Activated naive CD4-positive, alpha-beta T cell treated with anti-CD3 and anti-CD28 coated beads, Interleukin-2, amount 50 U/mL, for 24 hours (primary cell): ENCODE data around the gene TP73.

ENCODE experiments used
- H3K27ac Mint-ChIP-seq: one replicate; pipeline ENCODE4 v1.8.0; 2021; ENCODE audit warnings: mild to moderate bottlenecking, mixed read lengths
- H3K27me3 Mint-ChIP-seq: one replicate; pipeline ENCODE4 v1.8.0; 2021; ENCODE audit warnings: mixed read lengths
- H3K36me3 Mint-ChIP-seq: one replicate; pipeline ENCODE4 v1.8.0; 2021; ENCODE audit warnings: mixed read lengths
- H3K4me1 Mint-ChIP-seq: one replicate; pipeline ENCODE4 v1.8.0; 2021; ENCODE audit warnings: mixed read lengths
- H3K4me3 Mint-ChIP-seq: one replicate; pipeline ENCODE4 v1.8.0; 2021; ENCODE audit warnings: mild to moderate bottlenecking, mixed read lengths
- H3K9me3 Mint-ChIP-seq: one replicate; pipeline ENCODE4 v1.8.0; 2021; ENCODE audit warnings: mixed read lengths

TP73 gene

DNA sequence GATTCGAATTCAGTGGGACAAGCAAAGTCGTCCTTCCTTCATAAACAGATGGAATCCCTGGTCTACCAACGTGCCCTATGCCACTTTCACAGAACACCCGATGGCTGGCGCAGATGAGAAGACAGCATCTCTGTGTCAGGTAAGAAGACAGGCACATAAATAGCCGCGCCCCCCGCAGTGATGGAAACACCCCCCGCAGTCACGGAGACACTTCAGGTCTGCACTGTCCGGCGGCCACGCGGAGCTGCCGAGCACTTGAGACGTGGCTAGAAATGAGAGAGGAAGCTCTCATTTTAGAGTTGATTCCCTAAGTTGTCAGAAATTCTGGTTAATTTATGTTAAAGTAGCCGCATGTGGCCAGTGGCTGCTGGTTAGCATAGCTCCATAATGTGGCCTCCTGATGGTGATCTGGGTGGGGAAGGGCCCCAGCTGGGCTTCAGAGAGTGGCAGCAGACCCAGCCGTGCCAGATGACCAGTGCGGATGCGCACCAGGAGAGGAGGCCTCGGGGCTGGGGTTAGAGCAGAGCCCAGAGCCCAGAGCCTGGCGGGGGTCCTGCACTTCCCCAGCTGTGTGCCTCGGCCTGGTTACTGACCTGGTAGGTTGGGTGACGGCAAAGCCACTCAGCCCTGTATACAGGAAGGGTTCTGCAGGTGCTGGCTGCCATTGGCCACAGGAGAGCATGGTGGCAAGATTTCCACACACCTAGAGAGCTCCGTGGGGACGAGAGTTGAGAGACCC lies 24.6 kb upstream of the TP73 start:
- peaks cover 1% of the 10 kb centered on the region for H3K36me3 Mint-ChIP-seq

GRCh38 chr1:3628445-3628844 lies 23.9 kb upstream of the TP73 start:
- no peak overlapping the region for H3K27ac Mint-ChIP-seq
- H3K9me3 Mint-ChIP-seq: no peaks in the 10 kb centered on the region
- peaks cover 1% of the 10 kb centered on the region for H3K36me3 Mint-ChIP-seq
- no peaks in the 10 kb centered on the region for H3K27me3 Mint-ChIP-seq
- no peak overlapping the region for H3K4me3 Mint-ChIP-seq
- H3K4me1 Mint-ChIP-seq: peaks cover 22% of the 10 kb centered on the region

More for the DNA sequence above, 24.6 kb upstream of the TP73 start:
- Mint-ChIP-seq H3K27me3 (no peaks in the 10 kb centered on the region), H3K4me1 (peaks cover 29% of the 10 kb centered on the region), H3K9me3 (no peaks in the 10 kb centered on the region), H3K4me3 (no peak overlapping the region), H3K27ac (no peak overlapping the region)

- no peak overlapping the region for H3K27ac Mint-ChIP-seq
- H3K4me3 Mint-ChIP-seq: no peak overlapping the region
- peaks cover under 1% of the 10 kb centered on the region for H3K36me3 Mint-ChIP-seq
- H3K27me3 Mint-ChIP-seq: no peaks in the 10 kb centered on the region
- H3K9me3 Mint-ChIP-seq: no peaks in the 10 kb centered on the region
- H3K4me1 Mint-ChIP-seq: peaks cover 10% of the 10 kb centered on the region
Measured at GRCh38 chr1:3629561-3630160, 22.7 kb upstream of the TP73 start.

GRCh38 chr1:3630161-3630611 lies 22.1 kb upstream of the TP73 start:
- Mint-ChIP-seq H3K9me3 (no peaks in the 10 kb centered on the region), H3K36me3 (peaks cover under 1% of the 10 kb centered on the region), H3K4me3 (no peak overlapping the region), H3K27ac (no peak overlapping the region), H3K27me3 (no peaks in the 10 kb centered on the region), H3K4me1 (peaks cover 9% of the 10 kb centered on the region)

DNA sequence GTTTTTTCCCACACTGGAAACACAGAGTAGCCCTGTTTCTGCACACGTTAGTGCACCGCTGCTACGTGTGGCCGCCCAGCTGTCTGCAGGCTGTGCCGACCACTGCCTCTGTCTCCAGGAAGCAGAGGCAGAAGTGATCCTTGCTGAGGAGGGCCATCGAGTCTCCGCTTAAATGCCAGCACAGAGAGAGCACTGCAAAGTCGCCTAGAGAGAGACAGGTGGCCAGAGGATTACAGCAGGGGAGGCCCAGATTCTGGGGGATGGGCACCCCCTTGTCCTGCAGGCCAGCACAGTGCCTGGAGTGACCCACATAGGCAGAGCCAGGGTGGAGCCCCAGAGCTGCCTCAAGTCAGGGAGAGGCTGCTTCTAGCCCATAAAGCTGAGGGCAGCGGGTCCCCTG lies 21.4 kb upstream of the TP73 start:
- peaks cover 2% of the 10 kb centered on the region for H3K36me3 Mint-ChIP-seq

GRCh38 chr1:3631320-3632260 lies 20.7 kb upstream of the TP73 start:
- H3K27me3 Mint-ChIP-seq: no peaks in the 10 kb centered on the region
- H3K36me3 Mint-ChIP-seq: peaks cover 2% of the 10 kb centered on the region
- H3K27ac Mint-ChIP-seq: no peak overlapping the region
- H3K4me1 Mint-ChIP-seq: no peaks in the 10 kb centered on the region
- no peak overlapping the region for H3K4me3 Mint-ChIP-seq
- H3K9me3 Mint-ChIP-seq: no peaks in the 10 kb centered on the region

More for the DNA sequence above, 21.4 kb upstream of the TP73 start:
- Mint-ChIP-seq H3K9me3 (no peaks in the 10 kb centered on the region), H3K4me1 (peaks cover 5% of the 10 kb centered on the region), H3K27ac (no peak overlapping the region), H3K27me3 (no peaks in the 10 kb centered on the region), H3K4me3 (no peak overlapping the region)

DNA sequence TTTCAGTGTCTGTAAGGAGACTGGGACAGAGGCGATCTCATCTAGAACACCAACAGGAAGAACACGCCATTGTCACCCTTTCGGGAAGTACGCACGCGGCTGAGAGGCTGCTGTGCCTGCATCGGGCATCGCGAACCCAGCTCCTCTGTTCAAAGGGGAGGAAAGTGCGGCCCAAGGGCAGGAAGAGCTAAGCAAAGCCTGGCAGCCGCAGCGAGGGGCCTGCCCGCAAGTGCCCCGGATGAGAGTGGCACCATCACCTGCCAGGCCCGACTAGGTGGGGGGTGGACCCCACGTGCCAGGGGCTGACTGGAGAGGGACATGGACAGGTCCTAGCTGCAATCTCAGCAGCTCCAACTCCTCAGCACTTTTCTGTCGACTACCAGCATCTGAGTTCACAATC lies 20.0 kb upstream of the TP73 start:
- H3K36me3 Mint-ChIP-seq: peaks cover 5% of the 10 kb centered on the region
- H3K27ac Mint-ChIP-seq: no peak overlapping the region
- H3K4me3 Mint-ChIP-seq: no peak overlapping the region
- H3K4me1 Mint-ChIP-seq: no peaks in the 10 kb centered on the region
- no peaks in the 10 kb centered on the region for H3K27me3 Mint-ChIP-seq
- H3K9me3 Mint-ChIP-seq: no peaks in the 10 kb centered on the region

- no peak overlapping the region for H3K27ac Mint-ChIP-seq
- no peaks in the 10 kb centered on the region for H3K4me1 Mint-ChIP-seq
- peaks cover 5% of the 10 kb centered on the region for H3K36me3 Mint-ChIP-seq
- H3K4me3 Mint-ChIP-seq: no peak overlapping the region
- H3K27me3 Mint-ChIP-seq: no peaks in the 10 kb centered on the region
- no peaks in the 10 kb centered on the region for H3K9me3 Mint-ChIP-seq
Measured at GRCh38 chr1:3632716-3633343, 19.5 kb upstream of the TP73 start.

GRCh38 chr1:3633344-3634058 lies 18.8 kb upstream of the TP73 start:
- Mint-ChIP-seq H3K9me3 (no peaks in the 10 kb centered on the region), H3K36me3 (peaks cover 7% of the 10 kb centered on the region), H3K27ac (no peak overlapping the region), H3K27me3 (no peaks in the 10 kb centered on the region), H3K4me3 (no peak overlapping the region), H3K4me1 (no peaks in the 10 kb centered on the region)

- H3K4me1 Mint-ChIP-seq: no peaks in the 10 kb centered on the region
- H3K36me3 Mint-ChIP-seq: peaks cover 7% of the 10 kb centered on the region
- no peaks in the 10 kb centered on the region for H3K27me3 Mint-ChIP-seq
- H3K9me3 Mint-ChIP-seq: no peaks in the 10 kb centered on the region
- H3K27ac Mint-ChIP-seq: no peak overlapping the region
- no peak overlapping the region for H3K4me3 Mint-ChIP-seq
Measured at GRCh38 chr1:3634059-3634800, 18.1 kb upstream of the TP73 start.

DNA sequence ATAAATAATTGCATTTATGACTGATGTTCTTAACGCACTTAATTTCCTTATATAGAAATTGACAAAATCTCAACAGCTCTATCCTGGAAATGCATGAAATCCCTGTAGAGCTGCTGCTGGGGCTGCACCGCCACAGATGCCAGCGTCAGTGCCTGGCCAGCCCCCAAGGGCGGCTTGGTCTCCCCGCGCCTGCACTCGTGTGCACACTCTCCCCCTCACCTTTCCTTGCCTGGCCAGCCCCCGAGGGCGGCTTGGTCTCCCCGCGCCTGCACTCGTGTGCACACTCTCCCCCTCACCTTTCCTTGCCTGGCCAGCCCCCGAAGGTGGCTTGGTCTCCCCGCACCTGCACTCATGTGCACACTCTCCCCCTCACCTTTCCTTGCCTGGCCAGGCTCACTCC lies 16.2 kb upstream of the TP73 start:
- Mint-ChIP-seq H3K36me3 (peaks cover 7% of the 10 kb centered on the region), H3K4me1 (no peaks in the 10 kb centered on the region), H3K9me3 (no peaks in the 10 kb centered on the region), H3K4me3 (no peak overlapping the region), H3K27ac (no peak overlapping the region), H3K27me3 (no peaks in the 10 kb centered on the region)

DNA sequence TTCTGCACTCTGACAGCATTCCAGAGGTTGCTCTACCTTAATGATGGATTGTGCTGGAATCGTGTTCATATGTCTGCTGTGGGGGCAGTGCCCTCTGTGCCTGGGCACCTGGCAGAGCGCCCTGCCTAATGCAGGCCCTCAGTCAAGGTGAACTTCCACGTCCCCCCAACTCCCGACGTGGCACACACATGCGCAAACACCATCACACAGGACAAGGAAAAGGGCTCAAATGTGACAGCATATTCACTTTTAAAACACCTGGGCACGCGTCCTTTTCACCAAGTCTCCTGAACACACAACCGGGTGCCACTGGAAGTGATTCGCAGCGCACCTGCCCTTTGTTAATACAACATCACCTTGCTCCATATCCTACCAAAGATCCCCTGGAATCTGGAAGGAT lies 15.8 kb upstream of the TP73 start:
- Mint-ChIP-seq H3K4me3 (no peak overlapping the region), H3K9me3 (no peaks in the 10 kb centered on the region), H3K27ac (peak overlapping the region; percentile 81), H3K27me3 (no peaks in the 10 kb centered on the region), H3K4me1 (no peaks in the 10 kb centered on the region), H3K36me3 (peaks cover 7% of the 10 kb centered on the region)

DNA sequence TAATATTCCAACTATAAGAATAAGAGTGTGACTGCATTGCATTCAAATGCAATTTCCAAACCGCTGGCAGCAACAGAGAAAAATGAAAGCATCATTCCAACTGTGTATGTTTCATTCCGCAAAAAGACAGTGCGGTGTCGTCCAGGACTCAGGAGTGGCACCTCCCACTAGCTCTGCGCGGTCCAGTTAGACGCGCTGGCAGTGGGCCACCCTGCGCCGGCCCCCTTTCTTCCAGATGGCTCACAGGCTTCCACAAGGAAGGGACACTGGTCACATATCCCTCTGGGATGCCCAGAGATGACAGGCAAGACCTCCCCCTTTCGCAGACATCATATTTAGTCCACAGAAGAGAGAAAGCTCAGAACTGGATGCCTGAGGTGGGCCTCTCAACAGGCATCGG lies 14.3 kb upstream of the TP73 start:
- H3K4me3 Mint-ChIP-seq: no peak overlapping the region
- H3K4me1 Mint-ChIP-seq: no peaks in the 10 kb centered on the region
- peaks cover 10% of the 10 kb centered on the region for H3K36me3 Mint-ChIP-seq
- no peak overlapping the region for H3K27ac Mint-ChIP-seq
- H3K27me3 Mint-ChIP-seq: no peaks in the 10 kb centered on the region
- no peaks in the 10 kb centered on the region for H3K9me3 Mint-ChIP-seq

DNA sequence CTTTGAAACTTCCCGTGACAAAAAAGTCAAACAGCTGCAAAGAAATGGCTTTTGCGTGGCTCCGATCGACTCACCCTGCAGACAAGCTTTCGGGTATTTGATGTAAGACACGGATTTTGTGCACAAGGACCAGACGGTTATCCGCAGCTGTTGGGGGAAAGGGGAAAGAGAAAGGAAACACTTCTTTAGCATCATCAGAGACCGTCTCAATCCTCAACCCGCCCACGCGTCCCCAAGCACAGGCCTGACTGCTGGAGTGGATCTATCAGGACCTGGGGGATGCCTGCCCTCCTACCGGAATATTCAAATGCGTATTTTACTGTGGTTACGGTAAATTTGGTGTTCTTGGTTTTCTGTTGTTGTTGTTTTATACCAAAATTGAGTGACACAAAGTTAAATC lies 13.6 kb upstream of the TP73 start:
- Mint-ChIP-seq H3K9me3 (no peaks in the 10 kb centered on the region), H3K4me1 (no peaks in the 10 kb centered on the region), H3K27ac (no peak overlapping the region), H3K27me3 (no peaks in the 10 kb centered on the region), H3K4me3 (no peak overlapping the region), H3K36me3 (peaks cover 10% of the 10 kb centered on the region)
